Adipocyte (in vitro differentiated cells): ENCODE data around the gene KCNJ11.
A peak's percentile ranks its signal among the peaks of the same experiment; 100 is the strongest.

Experiments
- DNase-seq: peaks from one replicate; pipeline ENCODE4 v3.0.0-alpha.2; 2015; ENCODE audit warnings: low read depth
- H3K27me3 ChIP-seq: replicated peaks from 2 replicates; pipeline ENCODE4 v1.7.0; 2013; ENCODE audit warnings: mild to moderate bottlenecking, low read length, moderate library complexity; ENCODE audit not compliant: control insufficient read depth, insufficient read depth
- H3K36me3 ChIP-seq: 2 replicates; pipeline ENCODE4 v1.7.0; 2013; ENCODE audit warnings: low read length, mild to moderate bottlenecking, moderate library complexity; ENCODE audit not compliant: control insufficient read depth, insufficient read depth, severe bottlenecking
- H3K4me1 ChIP-seq: 2 replicates; pipeline ENCODE4 v1.7.0; 2013; ENCODE audit warnings: mild to moderate bottlenecking, low read length, moderate library complexity; ENCODE audit not compliant: control insufficient read depth, insufficient read depth
- H3K4me3 ChIP-seq: 2 replicates; pipeline ENCODE4 v1.7.0; 2013; ENCODE audit warnings: mild to moderate bottlenecking, low read length, moderate library complexity
- H3K9ac ChIP-seq: 2 replicates; pipeline ENCODE4 v1.7.0; 2013; ENCODE audit warnings: mild to moderate bottlenecking, low read length, moderate library complexity
- H3K9me3 ChIP-seq: 2 replicates; pipeline ENCODE4 v1.7.0; 2013; ENCODE audit warnings: mild to moderate bottlenecking, low read length, moderate library complexity; ENCODE audit not compliant: control insufficient read depth

The KCNJ11 gene

DNA sequence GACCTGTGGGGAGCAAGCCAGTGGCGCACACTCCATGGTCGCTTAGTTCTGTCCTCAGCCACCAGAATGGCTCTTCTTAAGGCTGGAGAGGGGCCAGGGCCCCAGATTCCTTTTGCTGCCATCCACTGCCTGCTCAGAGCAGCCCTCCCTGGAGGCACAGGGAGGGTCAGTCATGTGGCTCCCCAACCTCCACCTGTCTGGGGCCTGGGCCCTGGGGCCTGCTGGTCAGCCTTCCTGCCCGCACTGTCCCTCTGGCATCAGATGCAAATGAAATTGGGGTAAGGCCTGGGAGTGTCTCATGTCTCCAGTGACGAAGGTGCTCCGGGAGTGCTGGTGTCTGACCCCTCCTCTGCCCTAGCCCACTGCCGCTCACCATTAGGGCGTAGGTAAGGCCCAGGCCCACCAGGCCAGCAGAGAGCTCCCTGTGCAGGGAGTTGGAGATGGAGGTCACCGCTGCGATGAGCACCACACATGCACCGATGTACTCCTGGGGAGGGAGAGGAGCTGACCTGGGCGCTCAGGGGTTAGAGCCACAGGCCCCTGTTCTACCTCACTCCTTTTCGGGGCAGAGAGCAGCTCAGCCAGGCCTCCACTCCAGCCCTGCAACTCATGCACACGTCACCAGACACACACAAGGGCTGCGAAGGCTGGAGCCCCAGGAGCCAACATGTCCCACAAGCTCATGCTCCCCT, 9.0 kb upstream of the KCNJ11 start:
- no peak for DNase-seq
- Histone ChIP-seq H3K9me3 (no peaks in the 10 kb centered on the region), H3K36me3 (no peaks in the 10 kb centered on the region), H3K27me3 (peaks cover 31% of the 10 kb centered on the region), H3K4me3 (no peak overlapping the region), H3K4me1 (no peaks in the 10 kb centered on the region), H3K9ac (no peak overlapping the region)

DNA sequence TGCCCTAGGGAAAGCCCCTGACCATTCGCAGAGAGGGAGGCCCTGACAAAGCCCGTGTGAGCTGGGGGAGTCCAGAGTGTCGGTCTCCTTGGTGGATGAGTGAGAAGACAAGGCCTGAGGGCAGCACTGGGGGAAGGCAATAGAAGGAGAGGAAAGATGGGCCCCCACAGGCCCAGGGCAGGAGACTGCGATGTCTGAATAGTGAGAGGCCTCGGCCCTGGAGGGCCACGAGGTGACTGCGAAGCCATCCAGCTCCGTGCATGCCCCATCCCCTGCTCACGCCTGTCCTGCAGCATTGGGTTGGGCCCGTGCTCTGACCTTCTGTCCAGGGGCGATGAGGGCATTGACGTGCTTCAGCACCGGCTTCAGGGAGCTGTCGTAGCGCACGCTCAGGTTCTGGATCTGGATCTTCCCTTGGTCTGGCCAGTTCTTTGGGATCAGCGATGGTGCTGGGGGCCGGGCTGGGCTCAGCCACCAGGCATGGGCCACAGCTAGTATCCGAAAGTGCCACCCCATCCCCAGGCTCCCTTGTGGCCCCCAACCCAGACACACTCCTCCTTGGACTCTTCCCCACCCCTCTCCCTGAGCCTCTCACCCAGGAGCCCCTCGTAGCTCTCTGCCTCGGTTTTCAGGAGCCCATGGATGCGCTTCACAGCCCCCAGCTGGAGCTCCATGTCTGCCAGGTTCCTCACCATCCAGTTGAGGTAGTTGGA, 8.3 kb upstream of the KCNJ11 start:
- H3K4me1 ChIP-seq, result no peaks in the 10 kb centered on the region
- peaks cover 32% of the 10 kb centered on the region for H3K27me3 ChIP-seq
- no peak overlapping the region for H3K4me3 ChIP-seq
- H3K36me3 ChIP-seq, result no peaks in the 10 kb centered on the region
- H3K9me3 ChIP-seq, result no peaks in the 10 kb centered on the region
- DNase-seq, result no peak
- H3K9ac ChIP-seq, result no peak overlapping the region

DNA sequence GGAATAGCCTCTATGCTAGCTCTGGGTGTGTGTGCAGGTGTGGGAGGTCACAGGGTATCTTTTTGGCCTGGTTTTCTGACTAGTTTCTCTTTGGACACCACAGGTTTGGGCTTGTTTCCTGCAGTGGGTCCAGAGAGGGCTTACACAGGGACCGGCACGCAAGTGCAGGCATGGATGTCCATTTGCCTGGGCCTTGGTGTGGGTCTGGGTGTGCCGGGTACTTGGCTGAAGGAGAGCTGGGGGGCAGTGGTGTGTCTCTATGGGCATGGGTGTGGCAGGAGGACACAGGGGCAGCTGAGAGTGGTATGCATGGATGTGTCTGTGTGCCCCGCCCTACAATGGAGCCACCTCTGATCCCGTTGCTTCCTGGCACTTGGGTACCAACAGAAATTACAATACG, 7.5 kb upstream of the KCNJ11 start:
- Histone ChIP-seq H3K4me3 (no peak overlapping the region), H3K4me1 (no peaks in the 10 kb centered on the region), H3K9ac (no peak overlapping the region), H3K36me3 (no peaks in the 10 kb centered on the region), H3K27me3 (peaks cover 36% of the 10 kb centered on the region), H3K9me3 (no peaks in the 10 kb centered on the region)
- DNase-seq, result no peak

DNA sequence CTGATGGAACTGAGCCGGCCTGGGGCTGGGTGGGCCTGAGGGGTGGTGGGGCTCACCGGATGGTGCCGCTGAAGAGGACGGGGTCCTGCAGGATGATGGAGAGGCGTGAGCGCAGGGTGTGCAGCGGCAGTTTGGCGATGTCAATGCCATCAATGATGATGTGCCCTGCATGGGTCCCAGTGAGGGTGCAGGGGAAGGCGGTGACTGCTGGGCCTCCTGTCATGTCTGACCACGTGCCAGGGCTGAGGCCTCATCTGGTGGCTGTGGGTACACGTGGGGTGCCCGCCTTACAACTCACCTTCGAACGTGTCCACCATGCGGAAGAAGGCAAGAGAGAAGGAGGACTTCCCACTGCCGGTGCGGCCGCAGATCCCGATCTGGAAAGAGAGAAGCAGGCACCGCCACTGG, 7.1 kb upstream of the KCNJ11 start:
- no peak for DNase-seq
- H3K27me3 ChIP-seq, result peaks cover 40% of the 10 kb centered on the region
- H3K9me3 ChIP-seq, result no peaks in the 10 kb centered on the region
- H3K4me3 ChIP-seq, result no peak overlapping the region
- H3K9ac ChIP-seq, result no peak overlapping the region
- H3K36me3 ChIP-seq, result no peaks in the 10 kb centered on the region
- no peaks in the 10 kb centered on the region for H3K4me1 ChIP-seq

DNA sequence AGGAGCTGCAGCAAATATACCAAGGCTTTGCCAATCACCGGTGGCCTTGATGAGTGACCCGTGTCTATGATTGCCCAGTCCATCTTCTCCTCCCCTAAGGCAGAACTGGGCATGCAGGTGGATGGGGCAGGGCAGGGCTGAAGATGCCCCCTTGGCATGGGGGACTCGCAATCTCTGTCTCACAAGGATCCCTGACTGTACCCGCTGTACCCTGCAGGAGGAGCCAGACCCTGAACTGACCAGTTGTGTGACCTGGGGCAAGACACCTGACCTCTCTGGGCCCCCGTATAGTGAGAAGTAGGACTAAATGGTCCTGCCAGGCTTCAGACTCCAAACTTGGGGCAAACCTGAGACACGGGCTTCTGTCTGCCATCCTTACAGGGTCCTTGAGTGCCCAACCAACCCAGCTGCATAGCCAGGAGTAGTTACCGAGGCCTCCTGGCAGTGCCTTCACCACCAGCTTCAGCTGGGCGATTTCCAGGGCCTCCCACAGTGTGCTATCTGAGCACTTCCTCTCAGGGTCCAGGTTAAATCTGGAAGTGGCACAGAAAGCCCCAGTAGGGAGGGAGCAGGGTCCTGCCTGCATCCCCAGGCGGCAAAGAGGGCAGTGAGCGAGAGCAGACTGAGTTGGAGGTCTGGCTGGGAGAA, 6.4 kb upstream of the KCNJ11 start:
- H3K27me3 ChIP-seq, result peaks cover 47% of the 10 kb centered on the region
- no peak for DNase-seq
- no peak overlapping the region for H3K9ac ChIP-seq
- H3K4me1 ChIP-seq, result no peaks in the 10 kb centered on the region
- no peak overlapping the region for H3K4me3 ChIP-seq
- no peaks in the 10 kb centered on the region for H3K9me3 ChIP-seq
- no peaks in the 10 kb centered on the region for H3K36me3 ChIP-seq

DNA sequence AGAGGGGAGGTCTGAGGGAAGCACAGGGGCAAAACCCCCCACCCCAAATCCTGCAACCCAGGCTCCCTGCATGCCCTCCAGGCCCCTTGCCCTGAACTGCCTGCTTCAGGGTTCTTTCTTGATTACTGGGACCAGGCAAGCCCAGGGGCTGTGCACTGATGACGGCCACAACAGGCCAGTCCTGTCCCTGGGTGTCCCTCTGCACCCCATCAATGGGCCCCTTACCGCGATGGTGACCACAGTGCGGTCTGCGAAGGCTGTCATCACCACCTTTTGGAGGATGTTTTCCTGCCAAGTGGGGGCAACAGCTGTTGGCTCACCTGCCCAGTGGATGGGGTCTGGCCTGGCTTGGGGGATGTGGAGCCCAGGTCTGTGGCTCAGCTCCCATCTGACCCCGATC, 5.0 kb upstream of the KCNJ11 start:
- H3K9me3 ChIP-seq, result no peaks in the 10 kb centered on the region
- H3K4me1 ChIP-seq, result no peaks in the 10 kb centered on the region
- no peak overlapping the region for H3K4me3 ChIP-seq
- peaks cover 48% of the 10 kb centered on the region for H3K27me3 ChIP-seq
- H3K9ac ChIP-seq, result no peak overlapping the region
- no peaks in the 10 kb centered on the region for H3K36me3 ChIP-seq
- no peak for DNase-seq

DNA sequence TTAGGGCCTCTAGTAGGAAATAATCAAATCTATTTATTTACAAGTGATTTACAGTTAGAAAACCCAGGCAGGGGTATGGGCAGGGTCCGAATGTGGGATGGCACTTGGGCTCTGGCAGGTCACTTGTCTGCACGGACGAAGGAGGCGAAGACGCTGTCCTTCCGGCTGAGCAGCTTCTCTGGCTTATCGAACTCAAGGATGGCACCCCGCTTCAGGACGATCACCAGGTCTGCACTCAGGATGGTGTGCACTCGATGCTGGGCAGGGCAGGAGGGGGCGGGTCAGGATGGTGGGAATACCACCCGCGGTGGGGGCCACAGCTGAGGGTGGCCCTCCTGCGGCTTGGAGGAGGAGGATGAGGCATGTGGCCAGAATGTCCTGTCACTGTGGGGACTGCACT, 4.4 kb upstream of the KCNJ11 start:
- Histone ChIP-seq H3K9ac (no peak overlapping the region), H3K27me3 (peaks cover 46% of the 10 kb centered on the region), H3K4me1 (no peaks in the 10 kb centered on the region), H3K9me3 (no peaks in the 10 kb centered on the region), H3K36me3 (no peaks in the 10 kb centered on the region), H3K4me3 (no peak overlapping the region)
- no peak for DNase-seq

DNA sequence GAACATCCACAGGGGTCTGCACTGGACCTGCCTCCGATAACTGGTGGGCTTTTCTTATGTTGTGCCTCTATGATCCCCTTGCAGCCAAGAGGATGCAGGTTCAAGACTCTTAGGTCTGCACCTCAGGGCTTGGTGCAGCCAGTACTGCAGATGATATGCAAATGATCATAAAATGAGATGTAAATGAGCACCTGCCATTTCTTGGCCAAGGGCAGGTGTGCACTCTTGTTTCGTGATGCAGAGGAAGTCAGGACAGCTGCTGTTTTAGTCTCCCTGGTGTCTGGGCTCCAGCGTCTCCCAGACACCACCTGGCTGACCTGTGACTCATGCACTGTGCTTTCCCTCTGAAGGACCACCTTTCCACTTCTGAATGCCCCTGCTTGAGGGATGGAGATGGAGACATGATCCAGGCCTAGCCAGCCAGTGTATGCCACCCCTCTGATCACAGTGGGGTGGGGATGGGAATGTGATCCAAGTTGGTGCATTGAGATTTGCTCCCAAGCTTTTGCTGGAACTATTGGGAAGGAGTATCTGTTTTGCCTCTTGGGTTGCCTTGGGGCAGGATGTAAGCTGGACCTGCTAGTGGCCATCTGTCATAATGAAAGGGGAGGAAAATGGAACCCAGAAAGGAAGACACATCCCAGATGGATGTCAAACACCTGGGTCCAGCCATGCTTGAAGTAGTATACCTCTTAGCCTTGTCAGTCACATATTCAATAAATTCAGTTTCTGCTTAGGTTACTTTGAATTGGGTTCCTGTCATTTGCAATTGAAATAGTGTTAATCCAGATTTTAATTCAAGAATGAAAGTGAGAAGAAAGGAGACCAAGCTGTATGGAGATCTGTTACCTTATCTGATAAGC, 3.3 kb upstream of the KCNJ11 start:
- Histone ChIP-seq H3K4me3 (no peak overlapping the region), H3K9me3 (no peaks in the 10 kb centered on the region), H3K4me1 (no peaks in the 10 kb centered on the region), H3K9ac (no peak overlapping the region), H3K36me3 (no peaks in the 10 kb centered on the region), H3K27me3 (peaks cover 43% of the 10 kb centered on the region)
- no peak for DNase-seq

DNA sequence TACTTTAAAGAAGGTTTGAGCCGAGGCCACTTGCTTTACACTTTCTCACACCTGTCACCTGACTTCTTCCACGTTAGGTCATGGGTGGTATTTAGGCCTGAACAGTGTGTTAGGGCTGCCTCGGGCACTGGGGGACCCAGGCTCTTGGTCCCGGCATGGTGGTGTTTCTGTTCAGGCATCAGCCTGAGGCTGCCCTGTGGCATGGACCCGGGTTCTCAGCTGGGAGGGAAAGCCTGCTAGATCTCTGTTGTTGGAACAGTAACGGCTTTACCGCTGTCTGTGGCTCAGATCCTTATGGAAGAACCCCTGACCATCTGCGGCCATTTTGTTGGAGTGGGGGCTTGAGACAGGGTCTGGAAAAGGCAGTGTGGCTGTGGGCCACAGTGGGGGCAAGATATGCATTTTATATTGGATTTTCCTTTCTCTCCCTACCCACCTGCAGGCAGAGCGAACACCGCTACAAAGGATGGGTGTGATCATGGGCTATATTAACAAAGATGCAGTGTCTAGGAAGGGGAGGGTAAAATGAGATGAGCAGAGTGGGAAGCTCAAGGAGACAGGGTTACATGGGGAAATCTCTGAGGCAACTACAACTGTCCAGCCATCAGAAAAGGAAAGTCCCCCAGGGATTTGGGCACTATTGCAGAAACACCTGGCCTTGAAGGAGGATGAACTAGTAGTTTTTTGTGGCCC, 1.6 kb upstream of the KCNJ11 start:
- Histone ChIP-seq H3K9me3 (no peaks in the 10 kb centered on the region), H3K27me3 (peaks cover 43% of the 10 kb centered on the region), H3K4me3 (no peak overlapping the region), H3K4me1 (no peaks in the 10 kb centered on the region), H3K36me3 (no peaks in the 10 kb centered on the region), H3K9ac (no peak overlapping the region)
- DNase-seq, result no peak

DNA sequence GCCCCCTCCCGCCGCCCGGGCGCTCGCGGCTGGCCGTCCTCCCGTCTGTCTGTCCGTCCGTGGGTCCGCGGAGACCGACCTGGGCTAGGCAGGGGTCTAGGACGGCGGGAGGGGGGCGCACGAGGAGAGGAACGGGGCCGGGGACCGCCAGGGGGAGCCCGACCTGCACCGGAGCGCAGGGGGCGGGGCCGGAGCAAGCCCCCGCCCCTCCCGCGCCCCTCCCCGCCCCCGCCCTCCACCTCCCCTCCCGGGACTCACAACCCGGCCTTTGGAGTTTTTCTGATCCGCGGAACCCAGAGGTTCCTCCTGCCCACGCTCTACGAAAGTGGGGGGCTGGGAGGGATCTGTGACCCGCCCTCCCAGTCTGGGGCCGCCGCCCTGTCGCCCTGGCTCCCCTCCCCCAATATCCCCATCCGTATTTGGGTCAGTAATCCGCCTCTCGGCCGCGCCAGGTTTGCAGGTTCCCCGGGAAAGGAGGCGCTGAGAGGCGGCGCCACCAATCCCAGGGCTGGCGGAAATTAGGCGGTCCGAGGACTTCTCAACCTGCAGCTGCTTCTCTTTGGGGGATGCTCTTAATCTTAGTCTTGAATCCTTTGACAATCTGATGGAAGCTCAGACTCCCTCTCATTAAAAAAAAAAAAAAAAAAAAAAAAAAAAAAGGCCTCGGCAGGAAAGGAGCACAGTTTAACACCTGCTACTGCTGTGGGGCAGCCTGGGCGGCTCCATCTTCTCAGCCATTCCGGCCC, 925 bp upstream of the KCNJ11 start:
- Histone ChIP-seq H3K36me3 (no peaks in the 10 kb centered on the region), H3K9ac (no peak overlapping the region), H3K4me1 (no peaks in the 10 kb centered on the region), H3K4me3 (no peak overlapping the region), H3K27me3 (peaks cover 37% of the 10 kb centered on the region), H3K9me3 (no peaks in the 10 kb centered on the region)
- peak; percentile 71 for DNase-seq
